ENCODE measurements around the gene MYO1F.

- TF ChIP-seq CTCF (IDR thresholded peaks at IDR 0.05; ENCODE audit: low read length) (no peak), EZH2 (IDR thresholded peaks at IDR 0.05; ENCODE audit: borderline replicate concordance, low read length) (no peak)
These were observed 47.1 kb downstream of the MYO1F start for GRCh38 chr19:8530061-8530679.

All from OCI-LY1 (cell line).